GM23338 (cell line): ENCODE measurements around the gene ARF3. TPM values are rescaled to one million over a fixed set of nuclear protein-coding genes. Genes with fewer than 3 reads are reported as not detected.

Source experiments
- ATAC-seq: fragments of 200-7000 bp; cut with Tn5 transposase; 3 replicates; pipeline ENCODE4 v1.9.1; 2020
- DNase-seq: peaks from one replicate; pipeline ENCODE4 v3.0.0-alpha.2; 2015; ENCODE audit warnings: low spot score
- H2AFZ ChIP-seq: fragments of 200-600 bp; sonication (generic); 2 replicates; pipeline ENCODE4 v1.8.0; 2016; ENCODE audit warnings: antibody characterized with exemption, mild to moderate bottlenecking, moderate library complexity
- H3F3A ChIP-seq: fragments of 200-600 bp; sonication (generic); replicated peaks from 2 replicates; pipeline ENCODE4 v1.8.0; 2017; ENCODE audit warnings: antibody characterized with exemption, mixed run types, low read depth
- H3K27ac ChIP-seq: fragments of 200-600 bp; sonication (generic); 2 replicates; pipeline ENCODE4 v1.6.1; 2016; ENCODE audit warnings: low read depth
- H3K27me3 ChIP-seq: fragments of 200-600 bp; sonication (generic); 2 replicates; pipeline ENCODE4 v1.8.0; 2016; ENCODE audit warnings: mild to moderate bottlenecking, mixed run types, moderate library complexity; ENCODE audit not compliant: insufficient read depth
- H3K36me3 ChIP-seq: fragments of 200-600 bp; sonication (generic); 2 replicates; pipeline ENCODE4 v1.8.0; 2016; ENCODE audit warnings: mild to moderate bottlenecking; ENCODE audit not compliant: insufficient read depth
- H3K4me1 ChIP-seq: fragments of 200-600 bp; sonication (generic); 2 replicates; pipeline ENCODE4 v1.8.0; 2016; ENCODE audit warnings: mild to moderate bottlenecking, moderate library complexity; ENCODE audit not compliant: insufficient read depth
- H3K4me2 ChIP-seq: fragments of 200-600 bp; sonication (generic); 2 replicates; pipeline ENCODE4 v1.7.1; 2017; ENCODE audit warnings: mixed run types
- H3K4me3 ChIP-seq: fragments of 200-600 bp; sonication (generic); 2 replicates; pipeline ENCODE4 v1.6.1; 2016; ENCODE audit warnings: mixed run types
- H3K79me2 ChIP-seq: fragments of 200-600 bp; sonication (generic); replicated peaks from 2 replicates; pipeline ENCODE4 v1.8.0; 2017; ENCODE audit warnings: mild to moderate bottlenecking; ENCODE audit not compliant: insufficient read depth
- H3K9me2 ChIP-seq: fragments of 200-600 bp; sonication (generic); 2 replicates; pipeline ENCODE4 v1.8.0; 2017; ENCODE audit not compliant: insufficient read depth
- H4K20me1 ChIP-seq: fragments of 200-600 bp; sonication (generic); replicated peaks from 2 replicates; pipeline ENCODE4 v1.8.0; 2017; ENCODE audit warnings: mild to moderate bottlenecking; ENCODE audit not compliant: insufficient read depth
- H3K27ac Mint-ChIP-seq: 2 replicates; pipeline ENCODE4 v1.8.0; 2020; ENCODE audit warnings: inconsistent platforms, mild to moderate bottlenecking, moderate library complexity, mixed read lengths
- H3K27me3 Mint-ChIP-seq: 3 replicates; pipeline ENCODE4 v1.8.0; 2022; ENCODE audit warnings: low read depth, mild to moderate bottlenecking, moderate library complexity, mixed read lengths, inconsistent platforms; ENCODE audit not compliant: insufficient read depth, poor library complexity
- H3K36me3 Mint-ChIP-seq: 3 replicates; pipeline ENCODE4 v1.8.0; 2021; ENCODE audit warnings: low read depth, mild to moderate bottlenecking, inconsistent platforms, moderate library complexity, mixed read lengths
- H3K4me1 Mint-ChIP-seq: 3 replicates; pipeline ENCODE4 v1.8.0; 2020; ENCODE audit warnings: mild to moderate bottlenecking, inconsistent platforms, mixed read lengths
- H3K4me3 Mint-ChIP-seq: 3 replicates; pipeline ENCODE4 v1.8.0; 2021; ENCODE audit warnings: moderate library complexity, mild to moderate bottlenecking, inconsistent platforms, mixed read lengths
- H3K9me3 Mint-ChIP-seq: 3 replicates; pipeline ENCODE4 v1.8.0; 2020; ENCODE audit warnings: moderate library complexity, mild to moderate bottlenecking, inconsistent platforms, mixed read lengths
- CREB1 ChIP-seq: fragments of 250-450 bp; sonication (Bioruptor Pico); IDR thresholded peaks from 2 replicates; pipeline ENCODE4 v1.5.0; 2020; ENCODE audit warnings: low read depth, mild to moderate bottlenecking, moderate library complexity
- CTCF ChIP-seq, 2 experiments: fragments of 200-600 bp in 1 of 2; sonication (generic) in 1 of 2; conservative IDR thresholded peaks; 2 replicates each; pipeline versions ENCODE4 v1.5.1 to v1.6.1; 2016 to 2017; ENCODE audit warnings: antibody characterized with exemption in 2 of 2, low read depth in 2 of 2, mild to moderate bottlenecking in 2 of 2, moderate library complexity in 1 of 2
- ETS1 ChIP-seq: IDR thresholded peaks from 2 replicates; pipeline ENCODE4 v1.6.1; 2016; ENCODE audit warnings: antibody characterized with exemption
- EZH2 ChIP-seq: fragments of 200-600 bp; sonication (generic); IDR thresholded peaks from one replicate; pipeline ENCODE4 v1.8.0; 2017; ENCODE audit warnings: antibody characterized with exemption, mild to moderate bottlenecking, low read depth; ENCODE audit not compliant: unreplicated experiment
- EZH2phosphoT487 ChIP-seq: fragments of 200-600 bp; sonication (generic); IDR thresholded peaks from one replicate; pipeline ENCODE4 v1.8.1; 2018; ENCODE audit warnings: antibody characterized with exemption; ENCODE audit not compliant: unreplicated experiment
- POLR2AphosphoS5 ChIP-seq: IDR thresholded peaks from 2 replicates; pipeline ENCODE4 v1.6.1; 2016; ENCODE audit warnings: antibody characterized with exemption, low read depth
- ZNF331 ChIP-seq: fragments of 250-450 bp; sonication (Bioruptor Pico); IDR thresholded peaks from 2 replicates; pipeline ENCODE4 v1.5.0; 2020; ENCODE audit warnings: low read depth, mild to moderate bottlenecking, moderate library complexity
- polyA plus RNA-seq: library from polyadenylated mRNA; unstranded; fragments of >200 nt; fragmentation: Nextera tagmentation; extraction: Ambion mirVana; gene quantifications from 2 replicates; pipeline ENCODE4 v1.2.1, GENCODE V29; 2016
- total RNA-seq: library from RNA; depleted of rRNA; stranded (reverse); fragments of >200 nt; shearing (Covaris generic); gene quantifications from 2 replicates; pipeline ENCODE4 v1.2.3, GENCODE V29; 2014
- TF ChIP-seq, protein P1 (sequence below): IDR thresholded peaks from one replicate; pipeline ENCODE4 v1.6.1; 2018; ENCODE audit warnings: antibody characterized with exemption; ENCODE audit not compliant: unreplicated experiment

The ARF3 gene
- total and polyA plus RNA-seq, 2 experiments from 2014 or later: 53.9 to 125 TPM

- H3K4me1 ChIP-seq: peaks cover 15% of the 10 kb centered on the region
- peak overlapping the region; percentile 88 for H3K4me2 ChIP-seq
- H3F3A ChIP-seq: 0 out of 2 replicates have a peak, but pooled peaks cover 2% of the 10 kb centered on the region
- H3K27ac ChIP-seq: peak overlapping the region; percentile 88
- no peaks in the 10 kb centered on the region; the same call in 2 of the 3 replicates for H3K9me3 Mint-ChIP-seq
- peak overlapping the region; percentile 87 for H3K4me3 ChIP-seq
- peaks cover 30% of the 10 kb centered on the region for H4K20me1 ChIP-seq
- H3K27me3 ChIP-seq: no peaks in the 10 kb centered on the region
- peaks cover 8% of the 10 kb centered on the region; the same call in 1 of the 2 replicates for H3K36me3 ChIP-seq
- H3K79me2 ChIP-seq: peaks cover 38% of the 10 kb centered on the region
- peak overlapping the region; percentile 97 for H3K27ac Mint-ChIP-seq
- peaks cover 27% of the 10 kb centered on the region for H3K4me1 Mint-ChIP-seq
- H3K4me3 Mint-ChIP-seq: peak overlapping the region; percentile 97
- H3K36me3 Mint-ChIP-seq: peaks cover 25% of the 10 kb centered on the region
- TF ChIP-seq ZNF331 (CRISPR knock-in tag) (no peak), POLR2AphosphoS5 (no peak)
- peaks cover 17% of the 10 kb centered on the region for H3K27me3 Mint-ChIP-seq
- ATAC-seq (no peak), DNase-seq (no peak)
- no peaks in the 10 kb centered on the region for H3K9me2 ChIP-seq
- H2AFZ ChIP-seq: peak overlapping the region; percentile 99
Measured at GRCh38 chr12:48958049-48958388, 732 bp upstream of the ARF3 start.

DNA sequence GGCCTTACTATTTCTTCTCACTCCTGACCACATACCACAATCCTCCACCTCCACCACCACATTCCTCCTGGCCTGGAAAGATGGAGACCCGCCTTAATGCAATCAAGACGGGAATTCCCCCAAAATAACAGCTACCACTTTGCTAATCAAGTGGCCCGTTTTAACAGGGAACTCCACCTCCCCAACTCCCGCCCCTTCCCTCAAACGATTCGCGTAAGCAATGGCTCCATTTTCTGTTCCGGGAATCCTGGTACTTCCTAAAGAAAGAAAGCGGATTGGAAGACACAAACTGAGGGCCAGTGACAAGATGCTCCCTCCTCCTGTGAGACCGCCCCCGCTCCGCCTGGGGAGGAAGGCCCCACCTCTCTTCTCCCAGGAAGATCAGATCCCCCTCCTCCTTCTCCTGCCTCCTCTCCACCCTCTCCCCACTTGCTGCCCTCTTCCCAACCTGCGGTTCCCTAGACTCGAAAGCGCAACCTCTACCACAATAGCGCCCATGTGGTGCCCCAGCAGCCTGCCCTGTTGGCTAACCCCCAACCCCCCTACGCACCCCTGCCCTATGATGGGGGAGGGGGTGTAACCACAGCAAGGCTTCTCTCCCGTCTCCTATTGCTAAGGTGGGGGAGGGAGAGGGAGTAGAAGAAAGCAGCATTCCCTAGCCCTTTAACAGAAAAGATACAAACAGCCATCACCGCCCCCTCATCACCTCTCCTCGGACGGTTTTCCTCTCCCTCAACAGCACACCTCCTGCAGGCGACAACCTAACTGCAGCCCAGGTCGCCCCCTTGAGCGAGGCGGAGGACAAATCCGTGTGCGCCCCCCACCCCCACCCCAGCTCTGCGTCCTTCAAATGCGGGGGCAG lies 777 bp downstream of the ARF3 start:
- H3F3A ChIP-seq: 0 out of 2 replicates have a peak, but pooled peaks cover 2% of the 10 kb centered on the region
- peak overlapping the region; percentile 97 for H3K4me3 Mint-ChIP-seq
- TF ChIP-seq EZH2phosphoT487: no peak
- TF ChIP-seq, protein P1, sequence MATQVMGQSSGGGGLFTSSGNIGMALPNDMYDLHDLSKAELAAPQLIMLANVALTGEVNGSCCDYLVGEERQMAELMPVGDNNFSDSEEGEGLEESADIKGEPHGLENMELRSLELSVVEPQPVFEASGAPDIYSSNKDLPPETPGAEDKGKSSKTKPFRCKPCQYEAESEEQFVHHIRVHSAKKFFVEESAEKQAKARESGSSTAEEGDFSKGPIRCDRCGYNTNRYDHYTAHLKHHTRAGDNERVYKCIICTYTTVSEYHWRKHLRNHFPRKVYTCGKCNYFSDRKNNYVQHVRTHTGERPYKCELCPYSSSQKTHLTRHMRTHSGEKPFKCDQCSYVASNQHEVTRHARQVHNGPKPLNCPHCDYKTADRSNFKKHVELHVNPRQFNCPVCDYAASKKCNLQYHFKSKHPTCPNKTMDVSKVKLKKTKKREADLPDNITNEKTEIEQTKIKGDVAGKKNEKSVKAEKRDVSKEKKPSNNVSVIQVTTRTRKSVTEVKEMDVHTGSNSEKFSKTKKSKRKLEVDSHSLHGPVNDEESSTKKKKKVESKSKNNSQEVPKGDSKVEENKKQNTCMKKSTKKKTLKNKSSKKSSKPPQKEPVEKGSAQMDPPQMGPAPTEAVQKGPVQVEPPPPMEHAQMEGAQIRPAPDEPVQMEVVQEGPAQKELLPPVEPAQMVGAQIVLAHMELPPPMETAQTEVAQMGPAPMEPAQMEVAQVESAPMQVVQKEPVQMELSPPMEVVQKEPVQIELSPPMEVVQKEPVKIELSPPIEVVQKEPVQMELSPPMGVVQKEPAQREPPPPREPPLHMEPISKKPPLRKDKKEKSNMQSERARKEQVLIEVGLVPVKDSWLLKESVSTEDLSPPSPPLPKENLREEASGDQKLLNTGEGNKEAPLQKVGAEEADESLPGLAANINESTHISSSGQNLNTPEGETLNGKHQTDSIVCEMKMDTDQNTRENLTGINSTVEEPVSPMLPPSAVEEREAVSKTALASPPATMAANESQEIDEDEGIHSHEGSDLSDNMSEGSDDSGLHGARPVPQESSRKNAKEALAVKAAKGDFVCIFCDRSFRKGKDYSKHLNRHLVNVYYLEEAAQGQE: no peak
- peak; percentile 63 for TF ChIP-seq POLR2AphosphoS5
- TF ChIP-seq CTCF (conservative IDR thresholded peaks at IDR 0.05; ENCODE audit: low read depth in 2 of 2): peak; percentile 1 to 34; a peak in 1 of 4 replicates
- TF ChIP-seq CREB1: peak; percentile 63
- TF ChIP-seq ETS1: 0 out of 2 replicates have a peak, but pooled peaks have one; percentile 42
- no peak for TF ChIP-seq EZH2
- H3K79me2 ChIP-seq: peaks cover 53% of the 10 kb centered on the region
- no peaks in the 10 kb centered on the region for H3K27me3 ChIP-seq
- peak overlapping the region; percentile 87 for H3K4me3 ChIP-seq
- H3K4me1 ChIP-seq: peaks cover 15% of the 10 kb centered on the region
- peaks cover 11% of the 10 kb centered on the region; the same call in 1 of the 2 replicates for H3K36me3 ChIP-seq
- DNase-seq: peak; percentile 98
- H3K4me1 Mint-ChIP-seq: peaks cover 27% of the 10 kb centered on the region
- peak; percentile 71 for ATAC-seq
- peak overlapping the region; percentile 92 for H3K27ac ChIP-seq
- H3K9me3 Mint-ChIP-seq: no peaks in the 10 kb centered on the region; the same call in 2 of the 3 replicates
- H3K9me2 ChIP-seq: no peaks in the 10 kb centered on the region
- H3K4me2 ChIP-seq: peak overlapping the region; percentile 88
- H2AFZ ChIP-seq: 0 out of 2 replicates have a peak overlapping the region, but pooled peaks have one; percentile 56
- peaks cover 41% of the 10 kb centered on the region for H4K20me1 ChIP-seq
- H3K27me3 Mint-ChIP-seq: peaks cover 17% of the 10 kb centered on the region
- H3K27ac Mint-ChIP-seq: peak overlapping the region; percentile 97
- H3K36me3 Mint-ChIP-seq: peaks cover 35% of the 10 kb centered on the region
